GM18867 (cell line): ENCODE results near the gene DIMT1.
A peak's percentile ranks its signal among the peaks of the same experiment; 100 is the strongest.

Source experiments
- ATAC-seq: cut with Tn5 transposase; IDR thresholded peaks from one replicate; pipeline ENCODE4 v1.9.1; 2021; ENCODE audit warnings: mild to moderate bottlenecking, moderate library complexity; ENCODE audit not compliant: unreplicated experiment

The DIMT1 gene

GRCh38 chr5:62372600-62372999 is 31.1 kb downstream of the DIMT1 start:
- no peak for ATAC-seq

- no peak for ATAC-seq
These were observed 32.3 kb downstream of the DIMT1 start for GRCh38 chr5:62371409-62371808.

- no peak for ATAC-seq
These were observed 34.7 kb downstream of the DIMT1 start for GRCh38 chr5:62369039-62369438.

- no peak for ATAC-seq
These were observed 41.0 kb downstream of the DIMT1 start for GRCh38 chr5:62362701-62363100.

- peak; percentile 94 for ATAC-seq
These were observed 49.5 kb downstream of the DIMT1 start for GRCh38 chr5:62354028-62354874.

- ATAC-seq: no peak
These were observed 54.8 kb downstream of the DIMT1 start for GRCh38 chr5:62348723-62349481.

GRCh38 chr5:62347928-62348327 is 55.8 kb downstream of the DIMT1 start:
- no peak for ATAC-seq

- ATAC-seq: no peak
These were observed 57.0 kb downstream of the DIMT1 start for GRCh38 chr5:62346748-62347147.

GRCh38 chr5:62343428-62343827 is 60.3 kb downstream of the DIMT1 start:
- no peak for ATAC-seq

GRCh38 chr5:62342476-62342837 is 61.2 kb downstream of the DIMT1 start:
- ATAC-seq: peak; percentile 49

GRCh38 chr5:62341783-62342475 is 61.8 kb downstream of the DIMT1 start:
- ATAC-seq: peak; percentile 68

GRCh38 chr5:62340979-62341378 is 62.7 kb downstream of the DIMT1 start:
- ATAC-seq: no peak

GRCh38 chr5:62340392-62340791 is 63.3 kb downstream of the DIMT1 start:
- ATAC-seq: no peak
